Subcutaneous abdominal adipose tissue (tissue), 5 donors: Measurements from ENCODE around the gene FGF13.

Experiments used
- H3K27ac ChIP-seq: one replicate; pipeline ENCODE4 v1.7.0; 2013; ENCODE audit warnings: low read depth, mild to moderate bottlenecking, inconsistent platforms, low read length, moderate library complexity
- H3K27me3 ChIP-seq, 5 donors: one replicate each; pipeline ENCODE4 v1.7.0; 2013; ENCODE audit warnings: low read length in 5 of 5, inconsistent platforms in 1 of 5; ENCODE audit not compliant: control insufficient read depth in 5 of 5, insufficient read depth in 4 of 5
- H3K36me3 ChIP-seq, 5 donors: one replicate each; pipeline ENCODE4 v1.7.0; 2013; ENCODE audit warnings: low read length in 5 of 5; ENCODE audit not compliant: control insufficient read depth in 5 of 5, insufficient read depth in 5 of 5
- H3K4me1 ChIP-seq, 5 donors: one replicate each; pipeline ENCODE4 v1.7.0; 2013; ENCODE audit warnings: low read length in 5 of 5, mild to moderate bottlenecking in 3 of 5, moderate library complexity in 1 of 5; ENCODE audit not compliant: control insufficient read depth in 5 of 5, insufficient read depth in 5 of 5
- H3K4me3 ChIP-seq, 5 donors: one replicate each; pipeline ENCODE4 v1.7.0; 2013; ENCODE audit warnings: low read length in 5 of 5, low read depth in 1 of 5
- H3K9ac ChIP-seq, 5 donors: one replicate each; pipeline ENCODE4 v1.7.0; 2013; ENCODE audit warnings: low read length in 5 of 5, mild to moderate bottlenecking in 4 of 5, moderate library complexity in 3 of 5
- H3K9me3 ChIP-seq, 5 donors: one replicate each; pipeline ENCODE4 v1.7.0; 2013; ENCODE audit warnings: low read length in 5 of 5; ENCODE audit not compliant: control insufficient read depth in 5 of 5
- donor health status: healthy.
- donor health status: healthy.
- donor health status: healthy.
- donor health status: healthy.
- donor health status: healthy.

The FGF13 gene

GRCh38 chrX:138683600-138683999, 27.9 kb downstream of the FGF13 start:
- H3K9me3 ChIP-seq: no peaks in the 10 kb centered on the region
- H3K9ac ChIP-seq: no peak overlapping the region
- no peak overlapping the region for H3K27ac ChIP-seq
- H3K27me3 ChIP-seq: peaks cover 0 to 2% (median 0%) of the 10 kb centered on the region in 5 donors
- no peaks in the 10 kb centered on the region for H3K4me1 ChIP-seq
- H3K4me3 ChIP-seq: no peak overlapping the region
- no peaks in the 10 kb centered on the region for H3K36me3 ChIP-seq

DNA sequence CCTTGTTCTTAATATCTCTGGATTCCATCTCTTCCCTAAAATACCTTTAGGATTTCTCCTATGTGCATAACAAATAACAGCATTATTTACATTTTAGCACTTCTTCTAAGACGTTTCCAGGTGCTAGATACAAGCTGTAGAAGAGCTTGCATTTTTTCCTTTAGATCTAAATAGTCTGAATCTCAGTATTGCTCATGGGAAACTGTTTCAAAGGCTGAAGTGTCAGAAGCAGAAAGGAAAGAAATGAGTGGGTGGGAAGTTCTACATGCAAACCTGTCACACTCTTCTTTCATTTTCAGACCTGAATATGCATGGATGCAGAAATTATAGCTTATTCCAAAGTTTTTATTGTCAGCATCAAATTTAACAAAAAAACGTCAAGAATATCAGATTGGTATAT, 41.8 kb downstream of the FGF13 start:
- Histone ChIP-seq H3K4me3 (no peak overlapping the region), H3K27me3 (peaks cover 0 to 2% (median 0%) of the 10 kb centered on the region in 5 donors), H3K4me1 (no peaks in the 10 kb centered on the region), H3K9me3 (no peaks in the 10 kb centered on the region), H3K36me3 (no peaks in the 10 kb centered on the region), H3K27ac (no peak overlapping the region), H3K9ac (no peak overlapping the region)

DNA sequence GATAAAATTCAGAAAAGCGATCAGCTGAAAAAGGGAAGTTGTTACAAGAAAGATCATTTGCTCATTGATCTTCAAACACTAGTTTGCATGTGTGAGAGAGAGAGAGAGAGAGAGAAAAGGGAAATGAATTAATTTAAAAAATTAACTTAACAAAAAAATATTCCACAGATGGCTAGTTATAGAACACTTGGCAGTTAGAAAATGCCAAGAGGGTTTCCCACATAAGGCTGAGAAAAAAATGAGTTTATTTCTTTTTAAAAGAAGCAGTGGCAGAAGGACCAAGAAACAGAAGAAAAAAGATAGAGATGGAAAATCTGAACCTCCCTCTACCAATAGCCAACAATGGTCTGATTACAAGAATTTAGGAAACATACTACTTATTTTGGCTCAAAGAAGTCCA, 47.1 kb downstream of the FGF13 start:
- no peaks in the 10 kb centered on the region for H3K9me3 ChIP-seq
- H3K36me3 ChIP-seq: no peaks in the 10 kb centered on the region
- H3K27ac ChIP-seq: no peak overlapping the region
- no peak overlapping the region for H3K4me3 ChIP-seq
- no peak overlapping the region for H3K9ac ChIP-seq
- H3K4me1 ChIP-seq: no peaks in the 10 kb centered on the region
- H3K27me3 ChIP-seq: peaks cover 0 to 1% (median 0%) of the 10 kb centered on the region in 5 donors

DNA sequence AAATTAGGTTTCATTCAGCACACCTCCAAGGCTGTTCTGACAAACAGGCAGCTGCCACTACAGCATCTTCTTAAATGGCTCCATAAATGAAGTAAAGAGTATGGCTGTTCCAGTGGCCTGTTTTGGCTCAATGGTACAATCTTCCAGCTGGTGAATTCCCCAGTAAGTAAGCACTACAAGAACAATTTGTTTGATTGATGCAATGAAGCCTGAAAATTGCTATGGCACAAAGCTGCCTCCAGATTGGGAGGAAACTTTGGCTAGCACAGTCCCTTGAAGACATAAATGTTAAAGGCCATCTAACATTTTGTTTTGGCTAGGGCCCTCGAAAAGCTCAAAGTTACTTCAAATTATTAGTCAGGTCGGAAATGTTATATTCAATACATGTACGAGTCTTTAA, 47.5 kb downstream of the FGF13 start:
- Histone ChIP-seq H3K27ac (no peak overlapping the region), H3K36me3 (no peaks in the 10 kb centered on the region), H3K4me1 (no peaks in the 10 kb centered on the region), H3K4me3 (no peak overlapping the region), H3K27me3 (no peaks in the 10 kb centered on the region), H3K9me3 (no peaks in the 10 kb centered on the region), H3K9ac (no peak overlapping the region)

DNA sequence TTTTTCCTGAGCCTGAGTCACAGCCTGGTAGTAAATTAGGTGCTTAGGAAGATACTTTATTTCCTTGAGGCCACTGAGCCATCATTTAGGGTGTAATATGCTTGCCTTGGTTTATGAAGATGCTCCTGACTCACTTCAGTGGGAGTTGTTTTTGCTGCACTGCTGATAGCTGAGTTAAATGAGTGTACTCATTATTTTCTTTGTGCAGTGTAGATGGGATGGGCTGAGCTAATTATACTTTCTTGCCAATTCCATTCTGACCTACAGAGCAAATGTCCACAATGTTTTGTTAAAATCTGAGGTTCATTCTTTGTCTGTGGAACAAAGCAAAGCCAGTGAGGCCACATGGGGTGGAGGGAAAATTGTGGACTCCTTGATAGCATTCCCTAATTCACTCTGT, 60.0 kb downstream of the FGF13 start:
- no peak overlapping the region for H3K9ac ChIP-seq
- no peak overlapping the region for H3K4me3 ChIP-seq
- no peaks in the 10 kb centered on the region for H3K4me1 ChIP-seq
- H3K36me3 ChIP-seq: no peaks in the 10 kb centered on the region
- H3K27me3 ChIP-seq: no peaks in the 10 kb centered on the region
- H3K27ac ChIP-seq: no peak overlapping the region
- no peaks in the 10 kb centered on the region for H3K9me3 ChIP-seq

DNA sequence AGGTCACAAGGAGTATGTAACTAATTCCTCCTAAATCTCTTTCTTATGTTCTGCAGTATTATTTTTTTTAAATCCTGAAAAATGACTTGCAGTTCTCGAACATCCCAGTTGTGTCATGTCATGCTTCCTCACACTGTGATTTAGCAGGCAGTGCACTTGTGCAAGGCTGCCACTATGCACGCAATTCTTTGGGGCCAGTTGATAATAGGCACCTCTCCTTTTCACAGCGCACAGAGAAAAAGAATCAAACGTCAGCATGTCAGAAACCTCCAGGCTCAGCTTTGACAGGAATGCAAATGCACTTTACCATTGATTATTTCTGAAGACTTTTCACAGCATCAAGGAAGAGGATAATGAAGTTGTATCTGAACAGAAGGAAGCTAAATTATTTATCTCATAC, 62.9 kb downstream of the FGF13 start:
- Histone ChIP-seq H3K9me3 (no peaks in the 10 kb centered on the region), H3K36me3 (no peaks in the 10 kb centered on the region), H3K4me3 (no peak overlapping the region), H3K4me1 (no peaks in the 10 kb centered on the region), H3K9ac (no peak overlapping the region), H3K27ac (no peak overlapping the region), H3K27me3 (peaks cover 0 to 4% (median 0%) of the 10 kb centered on the region in 5 donors)

DNA sequence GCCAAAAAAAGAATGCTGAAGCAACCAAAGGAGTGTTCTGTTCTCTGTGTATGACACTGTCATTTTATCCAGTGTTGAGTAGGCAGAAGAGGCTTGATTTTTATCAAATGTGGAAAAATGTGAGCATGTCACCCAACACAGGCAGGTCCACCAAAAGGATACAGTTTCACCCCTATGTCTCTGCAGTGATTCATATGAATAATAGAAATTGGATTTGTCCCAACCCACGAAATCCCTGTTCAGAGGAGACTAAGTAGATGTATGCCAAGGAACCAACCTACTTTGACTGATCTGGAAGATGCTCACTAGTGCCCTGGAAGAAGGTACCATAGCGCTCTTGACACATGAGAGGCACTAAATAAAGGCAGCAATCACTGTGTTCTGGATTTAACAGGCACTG, 72.5 kb downstream of the FGF13 start:
- no peaks in the 10 kb centered on the region for H3K36me3 ChIP-seq
- no peak overlapping the region for H3K4me3 ChIP-seq
- no peaks in the 10 kb centered on the region for H3K9me3 ChIP-seq
- H3K9ac ChIP-seq: no peak overlapping the region
- H3K4me1 ChIP-seq: no peaks in the 10 kb centered on the region
- no peaks in the 10 kb centered on the region for H3K27me3 ChIP-seq
- H3K27ac ChIP-seq: no peak overlapping the region
